ENCODE measurements around the gene SGCE. TPM values are rescaled to one million over a fixed set of nuclear protein-coding genes. Genes with fewer than 3 reads are reported as not detected.
A peak's percentile ranks its signal among the peaks of the same experiment; 100 is the strongest.

The SGCE gene
- total and polyA plus RNA-seq, 10 of the 15 experiments (the other 5 are each of a cell fraction or from before 2014, with no cell fraction given) = 30.5 to 80.1 (median 49.2) TPM

- TF ChIP-seq JUNB (IDR thresholded peaks at IDR 0.05) (peak; percentile 85), ETV6 (conservative IDR thresholded peaks at IDR 0.05 in 1 of 2, IDR thresholded peaks at IDR 0.05 in 1 of 2; ENCODE audit: borderline replicate concordance in 1 of 2, low read depth in 1 of 2) (peak in 1 of 2 experiments; percentile 67; a peak in 2 of 4 replicates), POLR2AphosphoS2 (IDR thresholded peaks at IDR 0.05; ENCODE audit: low read depth, low read length) (no peak), ZSCAN29 (IDR thresholded peaks at IDR 0.05) (no peak), HDGF (IDR thresholded peaks at IDR 0.05) (no peak), CREB1 (IDR thresholded peaks at IDR 0.05; ENCODE audit: low read depth) (0 out of 2 replicates have a peak, but pooled peaks have one; percentile 47), CEBPB (IDR thresholded peaks at IDR 0.05; ENCODE audit: borderline replicate concordance in 1 of 2, low read depth in 2 of 2, low read length in 2 of 2) (peak in 1 of 2 experiments; percentile 47; a peak in 1 of 4 replicates), NRF1 (conservative IDR thresholded peaks at IDR 0.05; ENCODE audit: low read depth, low read length) (no peak), HDAC6 (IDR thresholded peaks at IDR 0.05; ENCODE audit: unreplicated experiment) (no peak), SP1 (IDR thresholded peaks at IDR 0.05; ENCODE audit: low read depth, low read length) (no peak), ZNF592 (IDR thresholded peaks at IDR 0.05) (no peak), BCL11A (IDR thresholded peaks at IDR 0.05; ENCODE audit: low read depth, low read length) (peak; percentile 70), RAD51 (IDR thresholded peaks at IDR 0.05) (peak; percentile 76), MTA3 (IDR thresholded peaks at IDR 0.05; ENCODE audit: borderline replicate concordance, low read length) (peak; percentile 88; the same call in 1 of the 2 replicates), FOXM1 (IDR thresholded peaks at IDR 0.05; ENCODE audit: low read depth, low read length) (peak; percentile 92), SIN3A (IDR thresholded peaks at IDR 0.05; ENCODE audit: low read depth, low read length) (no peak), SIX5 (IDR thresholded peaks at IDR 0.05; ENCODE audit: low read depth, low read length, severe bottlenecking) (no peak)
- TF ChIP-seq, protein P1, sequence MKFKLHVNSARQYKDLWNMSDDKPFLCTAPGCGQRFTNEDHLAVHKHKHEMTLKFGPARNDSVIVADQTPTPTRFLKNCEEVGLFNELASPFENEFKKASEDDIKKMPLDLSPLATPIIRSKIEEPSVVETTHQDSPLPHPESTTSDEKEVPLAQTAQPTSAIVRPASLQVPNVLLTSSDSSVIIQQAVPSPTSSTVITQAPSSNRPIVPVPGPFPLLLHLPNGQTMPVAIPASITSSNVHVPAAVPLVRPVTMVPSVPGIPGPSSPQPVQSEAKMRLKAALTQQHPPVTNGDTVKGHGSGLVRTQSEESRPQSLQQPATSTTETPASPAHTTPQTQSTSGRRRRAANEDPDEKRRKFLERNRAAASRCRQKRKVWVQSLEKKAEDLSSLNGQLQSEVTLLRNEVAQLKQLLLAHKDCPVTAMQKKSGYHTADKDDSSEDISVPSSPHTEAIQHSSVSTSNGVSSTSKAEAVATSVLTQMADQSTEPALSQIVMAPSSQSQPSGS (IDR thresholded peaks at IDR 0.05; ENCODE audit: low read length) = peak; percentile 79
- TF ChIP-seq, protein P2, sequence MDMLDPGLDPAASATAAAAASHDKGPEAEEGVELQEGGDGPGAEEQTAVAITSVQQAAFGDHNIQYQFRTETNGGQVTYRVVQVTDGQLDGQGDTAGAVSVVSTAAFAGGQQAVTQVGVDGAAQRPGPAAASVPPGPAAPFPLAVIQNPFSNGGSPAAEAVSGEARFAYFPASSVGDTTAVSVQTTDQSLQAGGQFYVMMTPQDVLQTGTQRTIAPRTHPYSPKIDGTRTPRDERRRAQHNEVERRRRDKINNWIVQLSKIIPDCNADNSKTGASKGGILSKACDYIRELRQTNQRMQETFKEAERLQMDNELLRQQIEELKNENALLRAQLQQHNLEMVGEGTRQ (IDR thresholded peaks at IDR 0.05; ENCODE audit: borderline replicate concordance, low read depth, low read length) = no peak
- TF ChIP-seq, protein P3, sequence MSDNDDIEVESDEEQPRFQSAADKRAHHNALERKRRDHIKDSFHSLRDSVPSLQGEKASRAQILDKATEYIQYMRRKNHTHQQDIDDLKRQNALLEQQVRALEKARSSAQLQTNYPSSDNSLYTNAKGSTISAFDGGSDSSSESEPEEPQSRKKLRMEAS (IDR thresholded peaks at IDR 0.05; ENCODE audit: low read depth, low read length) = no peak
- TF ChIP-seq, protein P4, sequence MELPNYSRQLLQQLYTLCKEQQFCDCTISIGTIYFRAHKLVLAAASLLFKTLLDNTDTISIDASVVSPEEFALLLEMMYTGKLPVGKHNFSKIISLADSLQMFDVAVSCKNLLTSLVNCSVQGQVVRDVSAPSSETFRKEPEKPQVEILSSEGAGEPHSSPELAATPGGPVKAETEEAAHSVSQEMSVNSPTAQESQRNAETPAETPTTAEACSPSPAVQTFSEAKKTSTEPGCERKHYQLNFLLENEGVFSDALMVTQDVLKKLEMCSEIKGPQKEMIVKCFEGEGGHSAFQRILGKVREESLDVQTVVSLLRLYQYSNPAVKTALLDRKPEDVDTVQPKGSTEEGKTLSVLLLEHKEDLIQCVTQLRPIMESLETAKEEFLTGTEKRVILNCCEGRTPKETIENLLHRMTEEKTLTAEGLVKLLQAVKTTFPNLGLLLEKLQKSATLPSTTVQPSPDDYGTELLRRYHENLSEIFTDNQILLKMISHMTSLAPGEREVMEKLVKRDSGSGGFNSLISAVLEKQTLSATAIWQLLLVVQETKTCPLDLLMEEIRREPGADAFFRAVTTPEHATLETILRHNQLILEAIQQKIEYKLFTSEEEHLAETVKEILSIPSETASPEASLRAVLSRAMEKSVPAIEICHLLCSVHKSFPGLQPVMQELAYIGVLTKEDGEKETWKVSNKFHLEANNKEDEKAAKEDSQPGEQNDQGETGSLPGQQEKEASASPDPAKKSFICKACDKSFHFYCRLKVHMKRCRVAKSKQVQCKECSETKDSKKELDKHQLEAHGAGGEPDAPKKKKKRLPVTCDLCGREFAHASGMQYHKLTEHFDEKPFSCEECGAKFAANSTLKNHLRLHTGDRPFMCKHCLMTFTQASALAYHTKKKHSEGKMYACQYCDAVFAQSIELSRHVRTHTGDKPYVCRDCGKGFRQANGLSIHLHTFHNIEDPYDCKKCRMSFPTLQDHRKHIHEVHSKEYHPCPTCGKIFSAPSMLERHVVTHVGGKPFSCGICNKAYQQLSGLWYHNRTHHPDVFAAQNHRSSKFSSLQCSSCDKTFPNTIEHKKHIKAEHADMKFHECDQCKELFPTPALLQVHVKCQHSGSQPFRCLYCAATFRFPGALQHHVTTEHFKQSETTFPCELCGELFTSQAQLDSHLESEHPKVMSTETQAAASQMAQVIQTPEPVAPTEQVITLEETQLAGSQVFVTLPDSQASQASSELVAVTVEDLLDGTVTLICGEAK (IDR thresholded peaks at IDR 0.05; ENCODE audit: borderline replicate concordance) = no peak
These were observed 35.2 kb downstream of the SGCE start (continued) for GRCh38 chr7:94620703-94621118.

All from GM12878 (cell line).